Breast epithelium (tissue), 4 donors: ENCODE results near the gene AFF3. TPM values are rescaled to one million over a fixed set of nuclear protein-coding genes. Genes with fewer than 3 reads are reported as not detected.

Experiments used
- DNase-seq, 2 donors: peaks; one replicate each; pipeline ENCODE4 v3.0.0-alpha.2; 2019; ENCODE audit warnings: low spot score in 2 of 2
- H3K27ac ChIP-seq, 2 donors: fragments of 200-600 bp; sonication (generic) in 1 of 2; one replicate each; pipeline ENCODE4 v1.5.1; 2016 to 2019; ENCODE audit warnings: mild to moderate bottlenecking in 1 of 2
- H3K27me3 ChIP-seq, 2 donors: fragments of 200-600 bp; sonication (generic) in 1 of 2; one replicate each; pipeline versions ENCODE4 v1.5.1 to v1.6.0; 2017 to 2019; ENCODE audit warnings: control low read depth in 1 of 2, mild to moderate bottlenecking in 1 of 2
- H3K36me3 ChIP-seq: fragments of 200-600 bp; one replicate; pipeline ENCODE4 v1.5.1; 2019
- H3K4me1 ChIP-seq, 2 donors: fragments of 200-600 bp; sonication (generic); one replicate each; pipeline ENCODE4 v1.5.1; 2016 to 2019; ENCODE audit warnings: control low read depth in 1 of 2
- H3K4me3 ChIP-seq, 3 donors: fragments of 200-600 bp; sonication (generic); 1 replicate in 2 of 3; 2 replicates in 1 of 3; pipeline ENCODE4 v1.5.1; 2016 to 2019; ENCODE audit warnings: mild to moderate bottlenecking in 3 of 3, moderate library complexity in 2 of 3
- H3K9me3 ChIP-seq, 2 donors: fragments of 200-600 bp; sonication (generic) in 1 of 2; one replicate each; pipeline ENCODE4 v1.5.1; 2016 to 2019; ENCODE audit warnings: control low read depth in 1 of 2
- POLR2A ChIP-seq: fragments of 450-650 bp; IDR thresholded peaks from one replicate; pipeline ENCODE4 v1.6.1; 2016; ENCODE audit warnings: antibody characterized with exemption, mild to moderate bottlenecking, moderate library complexity
- POLR2AphosphoS5 ChIP-seq, 3 donors: sonication (generic); formaldehyde crosslinking; IDR thresholded peaks; one replicate each; pipeline ENCODE4 v1.6.1; 2017; ENCODE audit warnings: antibody characterized with exemption in 3 of 3
- intact Hi-C: fragments of 100-400 bp; cut with DNase I; formaldehyde crosslinking; loops from one replicate; pipeline ENCODE4 v1.15.1; 2023; ENCODE audit warnings: low total_unique reads
- total RNA-seq, 3 donors: library from RNA; depleted of rRNA; stranded (reverse); fragments of >200 nt; gene quantifications; one replicate each; pipeline ENCODE4 v1.1.0, GENCODE V29; 2016
- TF ChIP-seq, protein P1 (sequence below), 3 donors: fragments of 450-650 bp; IDR thresholded peaks; one replicate each; pipeline ENCODE4 v1.5.1; 2016 to 2017; ENCODE audit warnings: antibody characterized with exemption in 3 of 3, mild to moderate bottlenecking in 3 of 3, moderate library complexity in 3 of 3

The AFF3 gene
- total RNA-seq, 3 donors from 2014 or later = 8.2 to 116 (median 63.6) TPM

GRCh38 chr2:100021791-100022340 lies 120.5 kb downstream of the AFF3 start:
- no peaks in the 10 kb centered on the region for H3K4me1 ChIP-seq
- no peak for DNase-seq
- intact Hi-C loops = no loop called here
- H3K9me3 ChIP-seq = no peaks in the 10 kb centered on the region
- H3K4me3 ChIP-seq = no peak overlapping the region
- H3K36me3 ChIP-seq = no peaks in the 10 kb centered on the region
- no peaks in the 10 kb centered on the region for H3K27me3 ChIP-seq
- no peak overlapping the region for H3K27ac ChIP-seq
- TF ChIP-seq POLR2AphosphoS5 (IDR thresholded peaks at IDR 0.05) (no peak), POLR2A (no peak)
- TF ChIP-seq, protein P1, sequence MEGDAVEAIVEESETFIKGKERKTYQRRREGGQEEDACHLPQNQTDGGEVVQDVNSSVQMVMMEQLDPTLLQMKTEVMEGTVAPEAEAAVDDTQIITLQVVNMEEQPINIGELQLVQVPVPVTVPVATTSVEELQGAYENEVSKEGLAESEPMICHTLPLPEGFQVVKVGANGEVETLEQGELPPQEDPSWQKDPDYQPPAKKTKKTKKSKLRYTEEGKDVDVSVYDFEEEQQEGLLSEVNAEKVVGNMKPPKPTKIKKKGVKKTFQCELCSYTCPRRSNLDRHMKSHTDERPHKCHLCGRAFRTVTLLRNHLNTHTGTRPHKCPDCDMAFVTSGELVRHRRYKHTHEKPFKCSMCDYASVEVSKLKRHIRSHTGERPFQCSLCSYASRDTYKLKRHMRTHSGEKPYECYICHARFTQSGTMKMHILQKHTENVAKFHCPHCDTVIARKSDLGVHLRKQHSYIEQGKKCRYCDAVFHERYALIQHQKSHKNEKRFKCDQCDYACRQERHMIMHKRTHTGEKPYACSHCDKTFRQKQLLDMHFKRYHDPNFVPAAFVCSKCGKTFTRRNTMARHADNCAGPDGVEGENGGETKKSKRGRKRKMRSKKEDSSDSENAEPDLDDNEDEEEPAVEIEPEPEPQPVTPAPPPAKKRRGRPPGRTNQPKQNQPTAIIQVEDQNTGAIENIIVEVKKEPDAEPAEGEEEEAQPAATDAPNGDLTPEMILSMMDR (IDR thresholded peaks at IDR 0.05) = no peak

DNA sequence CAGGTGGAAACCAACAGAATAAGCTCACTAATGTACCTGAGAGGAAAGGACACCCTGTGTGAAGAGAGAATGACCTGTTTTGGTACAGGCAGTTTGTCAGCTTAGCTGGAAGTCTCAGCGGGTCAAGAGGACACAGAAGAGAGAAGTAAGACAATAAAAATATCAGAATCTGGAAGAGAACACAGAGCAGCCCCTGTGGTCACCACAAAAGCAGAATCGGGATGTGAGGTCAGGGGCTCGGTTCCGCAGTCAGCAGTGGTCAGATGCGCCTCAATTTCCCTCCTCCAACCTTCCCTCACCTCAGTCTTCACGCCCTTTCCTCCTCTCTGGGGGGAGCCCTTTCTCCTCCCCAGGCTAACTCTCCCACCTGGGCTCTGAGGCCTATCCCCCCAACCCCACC lies 122.9 kb downstream of the AFF3 start:
- no peaks in the 10 kb centered on the region for H3K36me3 ChIP-seq
- TF ChIP-seq POLR2A (no peak), POLR2AphosphoS5 (IDR thresholded peaks at IDR 0.05) (no peak)
- TF ChIP-seq, protein P1 (IDR thresholded peaks at IDR 0.05) = no peak
- H3K4me3 ChIP-seq = no peak overlapping the region
- no peak for DNase-seq
- no peaks in the 10 kb centered on the region for H3K27me3 ChIP-seq
- no peaks in the 10 kb centered on the region for H3K4me1 ChIP-seq
- intact Hi-C loops = no loop called here
- H3K9me3 ChIP-seq = no peaks in the 10 kb centered on the region
- H3K27ac ChIP-seq = no peak overlapping the region

DNA sequence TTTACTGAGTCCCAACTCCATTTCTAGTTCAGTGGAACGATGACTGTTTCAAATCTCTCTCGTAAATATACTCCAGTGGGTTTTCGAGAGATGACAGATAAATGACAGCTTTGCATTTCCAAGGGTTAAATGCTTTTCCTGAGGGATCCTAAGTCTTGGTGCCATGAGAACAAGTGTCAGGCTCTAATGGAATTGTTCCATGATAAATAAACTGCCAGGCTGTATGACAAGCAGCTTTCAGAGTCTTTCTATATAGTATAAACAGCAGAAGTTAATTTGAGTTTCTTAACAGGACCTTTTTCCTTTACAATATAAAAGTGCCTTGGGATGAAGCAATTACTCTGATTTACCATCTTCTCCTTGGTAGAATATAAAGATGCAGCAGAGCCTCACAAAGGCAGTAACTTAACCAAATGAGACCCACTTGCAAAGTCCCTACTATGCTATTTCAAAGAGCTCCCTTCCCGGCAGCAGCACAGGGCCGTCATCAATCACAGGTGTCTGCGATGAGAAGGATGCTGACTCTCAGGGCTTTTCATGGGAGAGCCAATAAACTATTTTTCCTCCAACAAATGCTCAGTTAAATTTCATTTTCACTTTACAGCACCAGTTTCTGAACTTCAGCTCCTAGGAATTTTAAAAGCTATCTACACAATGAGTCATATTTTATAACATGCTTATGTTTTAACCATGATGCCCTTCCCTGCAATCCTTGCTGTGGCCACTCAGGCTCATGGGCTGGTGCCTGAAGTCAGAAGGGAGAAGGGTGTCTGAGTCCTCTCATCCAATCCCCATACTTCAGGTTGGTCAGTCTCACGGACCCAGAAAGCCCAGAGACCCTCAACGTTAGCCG lies 123.8 kb downstream of the AFF3 start:
- TF ChIP-seq POLR2A (no peak), POLR2AphosphoS5 (IDR thresholded peaks at IDR 0.05) (no peak)
- TF ChIP-seq, protein P1 (IDR thresholded peaks at IDR 0.05) = no peak
- Histone ChIP-seq H3K27ac (no peak overlapping the region), H3K27me3 (no peaks in the 10 kb centered on the region), H3K4me1 (no peaks in the 10 kb centered on the region), H3K4me3 (no peak overlapping the region), H3K9me3 (no peaks in the 10 kb centered on the region), H3K36me3 (no peaks in the 10 kb centered on the region)
- intact Hi-C loops = no loop called here
- DNase-seq = no peak

DNA sequence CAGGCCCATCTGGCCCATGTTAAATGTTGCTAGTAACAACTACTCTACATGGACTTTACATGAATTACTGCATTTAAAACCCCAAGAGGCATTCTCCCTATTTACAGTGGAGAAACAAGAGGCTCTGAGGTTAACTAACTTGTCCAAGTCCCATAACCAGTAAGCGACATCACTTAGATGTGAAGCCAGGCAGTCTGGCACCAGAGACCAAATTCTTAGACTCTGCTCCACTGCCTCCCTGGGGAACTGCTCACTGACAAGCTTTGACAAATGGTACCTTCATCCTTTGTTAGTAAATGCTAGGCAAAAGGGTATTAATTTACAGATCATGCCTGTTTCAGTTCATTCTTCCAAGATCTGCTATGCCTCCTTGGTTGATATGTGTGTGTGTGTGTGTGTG lies 124.8 kb downstream of the AFF3 start:
- intact Hi-C loops = no loop called here
- H3K4me1 ChIP-seq = no peaks in the 10 kb centered on the region
- H3K4me3 ChIP-seq = no peak overlapping the region
- no peak for DNase-seq
- H3K27ac ChIP-seq = no peak overlapping the region
- H3K27me3 ChIP-seq = no peaks in the 10 kb centered on the region
- no peak for TF ChIP-seq POLR2A
- no peaks in the 10 kb centered on the region for H3K9me3 ChIP-seq
- H3K36me3 ChIP-seq = no peaks in the 10 kb centered on the region

GRCh38 chr2:100016756-100017155 lies 125.6 kb downstream of the AFF3 start:
- intact Hi-C loops = no loop called here
- no peak overlapping the region for H3K4me3 ChIP-seq
- H3K27me3 ChIP-seq = no peaks in the 10 kb centered on the region
- DNase-seq = no peak
- H3K27ac ChIP-seq = no peak overlapping the region
- H3K9me3 ChIP-seq = no peaks in the 10 kb centered on the region
- TF ChIP-seq, protein P1 (IDR thresholded peaks at IDR 0.05) = no peak
- no peak for TF ChIP-seq POLR2AphosphoS5 (IDR thresholded peaks at IDR 0.05)
- no peaks in the 10 kb centered on the region for H3K4me1 ChIP-seq
- H3K36me3 ChIP-seq = no peaks in the 10 kb centered on the region
